Endothelial cell of umbilical vein (primary cell): ENCODE data around the gene C9orf152. TPM values are rescaled to one million over a fixed set of nuclear protein-coding genes. Genes with fewer than 3 reads are reported as not detected.

Source experiments
- BruUV-seq: library from RNA; stranded (reverse); fragments of 400-500 nt; replicated peaks from 2 replicates; lab custom pipeline; 2021; lab: Mats Ljungman, UMichigan
- CTCF ChIA-PET: fragments of 300-600, 350-600 bp; sonication (Branson Sonifier 250); formaldehyde crosslinking; loops from one replicate; lab custom pipeline; 2021; ENCODE audit warnings: antibody characterized with exemption, inconsistent platforms; lab: Charles Lee
- POLR2A ChIA-PET: fragments of 300-600, 350-600 bp; sonication (Branson Sonifier 250); formaldehyde crosslinking; loops from one replicate; lab custom pipeline; 2021; ENCODE audit warnings: antibody characterized with exemption, inconsistent platforms; lab: Charles Lee
- DNase-seq: peaks from one replicate; pipeline ENCODE4 v3.0.0-alpha.2; 2011; ENCODE audit warnings: low read depth, low spot score
- FAIRE-seq: peaks from 2 replicates; lab custom pipeline; 2011; peaks lifted over from hg19 to GRCh38; lab: Jason Lieb, UNC
- H2AFZ ChIP-seq: 2 replicates; pipeline ENCODE4 v1.6.0; 2012; ENCODE audit warnings: low read depth, low read length, control low read depth, inconsistent platforms
- H3K27ac ChIP-seq: 2 replicates; pipeline ENCODE4 v1.5.1; 2011; ENCODE audit warnings: low read depth, mild to moderate bottlenecking, control low read depth, low read length, moderate library complexity; ENCODE audit not compliant: insufficient read depth
- H3K27me3 ChIP-seq, 2 experiments: 2 replicates each; pipeline versions ENCODE4 v1.6.0 to v1.6.1; 2011; ENCODE audit warnings: low read length in 2 of 2, mixed read lengths in 1 of 2; ENCODE audit not compliant: control insufficient read depth in 2 of 2, insufficient read depth in 2 of 2
- H3K36me3 ChIP-seq, 2 experiments: 2 replicates in 1 of 2; 3 replicates in 1 of 2; pipeline ENCODE4 v1.5.1; 2011; ENCODE audit warnings: low read length in 2 of 2, mild to moderate bottlenecking in 1 of 2, moderate library complexity in 1 of 2; ENCODE audit not compliant: control insufficient read depth in 2 of 2, insufficient read depth in 2 of 2; ENCODE audit errors: extremely low read depth in 1 of 2
- H3K4me1 ChIP-seq: 3 replicates; pipeline ENCODE4 v1.5.1; 2011; ENCODE audit warnings: mild to moderate bottlenecking, low read length; ENCODE audit not compliant: control insufficient read depth, insufficient read depth; ENCODE audit errors: extremely low read depth
- H3K4me2 ChIP-seq: 2 replicates; pipeline ENCODE4 v1.6.1; 2011; ENCODE audit warnings: low read length, control low read depth, mixed read lengths; ENCODE audit not compliant: insufficient read depth
- H3K4me3 ChIP-seq, 3 experiments: fragments of 200-600 bp in 1 of 3; sonication (generic), shearing (Covaris generic) in 1 of 3; replicated peaks in 1 of 3; 2 replicates each; pipeline ENCODE4 v1.5.1; 2011 to 2016; ENCODE audit warnings: control low read depth in 3 of 3, low read length in 3 of 3, mild to moderate bottlenecking in 2 of 3, inconsistent platforms in 1 of 3, low read depth in 1 of 3, moderate library complexity in 1 of 3; ENCODE audit not compliant: insufficient read depth in 1 of 3
- H3K79me2 ChIP-seq: 2 replicates; pipeline ENCODE4 v1.6.0; 2012; ENCODE audit warnings: low read length, inconsistent platforms; ENCODE audit not compliant: control insufficient read depth, insufficient read depth
- H3K9ac ChIP-seq: replicated peaks from 2 replicates; pipeline ENCODE3; 2011; ENCODE audit warnings: low read length, control low read depth; ENCODE audit not compliant: insufficient read depth; ENCODE audit errors: extremely low read depth
- H3K9me1 ChIP-seq: replicated peaks from 3 replicates; pipeline ENCODE4 v1.6.0; 2011; ENCODE audit warnings: mild to moderate bottlenecking, low read length; ENCODE audit not compliant: control insufficient read depth, insufficient read depth; ENCODE audit errors: extremely low read depth
- H3K9me3 ChIP-seq: replicated peaks from 2 replicates; pipeline ENCODE4 v1.5.1; 2012; ENCODE audit warnings: low read length, inconsistent platforms; ENCODE audit not compliant: control insufficient read depth, insufficient read depth
- H4K20me1 ChIP-seq: replicated peaks from 2 replicates; pipeline ENCODE3; 2011; ENCODE audit warnings: mild to moderate bottlenecking, low read length; ENCODE audit not compliant: control insufficient read depth, insufficient read depth; ENCODE audit errors: extremely low read depth
- EZH2 ChIP-seq: IDR thresholded peaks from 2 replicates; pipeline ENCODE4 v1.6.1; 2012; ENCODE audit warnings: borderline replicate concordance, low read depth, mild to moderate bottlenecking, moderate library complexity, low read length, inconsistent platforms; ENCODE audit not compliant: severe bottlenecking
- FOS ChIP-seq: IDR thresholded peaks from 2 replicates; pipeline ENCODE4 v1.6.1; 2011; ENCODE audit warnings: mild to moderate bottlenecking, low read length, moderate library complexity, borderline replicate concordance; ENCODE audit not compliant: insufficient read depth
- GATA2 ChIP-seq: IDR thresholded peaks from 2 replicates; pipeline ENCODE4 v1.7.0; 2011; ENCODE audit warnings: low read depth, mild to moderate bottlenecking, moderate library complexity, mixed read lengths, low read length; ENCODE audit not compliant: insufficient read length, insufficient read depth
- JUN ChIP-seq: IDR thresholded peaks from 2 replicates; pipeline ENCODE4 v1.6.1; 2011; ENCODE audit warnings: borderline replicate concordance, low read depth; ENCODE audit not compliant: insufficient read length, insufficient read depth
- MYC ChIP-seq: IDR thresholded peaks from one replicate; pipeline ENCODE4 v1.6.1; 2011; ENCODE audit warnings: mild to moderate bottlenecking, low read depth, low read length
- POLR2A ChIP-seq: IDR thresholded peaks from 2 replicates; pipeline ENCODE4 v1.6.1; 2012; ENCODE audit warnings: low read depth, mild to moderate bottlenecking, control low read depth, low read length
- POLR2AphosphoS5 ChIP-seq: IDR thresholded peaks from 2 replicates; pipeline ENCODE4 v1.6.1; 2012; ENCODE audit warnings: low read depth, mild to moderate bottlenecking, control low read depth, low read length, moderate library complexity; ENCODE audit not compliant: insufficient read depth
- dilution Hi-C: fragments of 300-500 bp; cut with MboI; formaldehyde crosslinking; loops from one replicate; pipeline ENCODE4 v1.15.0; 2019; ENCODE audit warnings: low sequenced_read_pairs; ENCODE audit not compliant: extremely low pct_ligation_motif_present
- intact Hi-C: fragments of 100-400 bp; cut with micrococcal nuclease; formaldehyde crosslinking; loops from one replicate; pipeline ENCODE4 v1.10.0; 2022
- polyA plus RNA-seq, 4 experiments: library from polyadenylated mRNA; depleted of rRNA in 3 of 4; stranded (reverse) in 3 of 4; unstranded in 1 of 4; fragments of >200 nt; gene quantifications; 2 replicates each; pipeline versions ENCODE4 v1.2.1 to v1.2.3, GENCODE V29; 2011 to 2012; ENCODE audit warnings: missing spikeins in 1 of 4
- total RNA-seq: library from RNA; stranded (reverse); gene quantifications from 2 replicates; pipeline ENCODE4 v1.2.3, GENCODE V29; 2021
- TF ChIP-seq, protein P1 (sequence below), 2 donors: IDR thresholded peaks; 1 replicate in 1 of 2; 2 replicates in 1 of 2; pipeline ENCODE4 v1.5.1; 2011; ENCODE audit warnings: low read length in 2 of 2, mild to moderate bottlenecking in 2 of 2, moderate library complexity in 2 of 2, control low read depth in 1 of 2, inconsistent platforms in 1 of 2, low read depth in 1 of 2; ENCODE audit not compliant: insufficient read depth in 1 of 2; ENCODE audit errors: extremely low read depth in 1 of 2
- TF ChIP-seq, protein P2 (sequence below): IDR thresholded peaks from 2 replicates; pipeline ENCODE4 v1.6.1; 2011; ENCODE audit not compliant: insufficient read depth, insufficient read length

C9orf152 gene
- total and polyA plus RNA-seq, 2 donors (not counting 3 experiments of a cell fraction or from before 2014, with no cell fraction given): not detected

DNA sequence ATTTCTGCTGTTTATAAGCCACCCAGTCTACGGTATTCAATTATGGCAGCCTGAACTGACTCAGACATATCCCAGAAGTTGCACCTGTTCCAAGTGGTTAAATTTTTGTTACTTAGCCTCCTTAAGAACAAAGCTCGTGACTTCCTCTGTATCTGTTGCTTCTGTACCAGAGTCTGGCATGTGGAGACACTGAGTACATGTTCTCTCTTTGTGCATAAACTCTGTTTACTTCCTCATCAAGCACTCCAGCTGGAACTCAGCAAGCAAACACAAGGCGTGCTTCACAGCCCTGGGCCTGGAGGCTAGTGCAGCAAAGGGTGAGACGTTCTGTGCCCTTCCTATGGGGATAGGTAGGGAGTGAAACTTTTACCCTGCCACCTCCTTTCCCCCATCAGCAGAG lies 19.0 kb downstream of the C9orf152 start:
- no peaks in the 10 kb centered on the region for H3K79me2 ChIP-seq
- dilution Hi-C loops: no loop called here
- DNase-seq (no peak), FAIRE-seq (no peak)
- H3K9me3 ChIP-seq: no peaks in the 10 kb centered on the region
- H2AFZ ChIP-seq: no peak overlapping the region
- CTCF ChIA-PET: interaction anchor here (2.5 kb wide), 1 partner anchor 434 kb away, joined by 7 read pairs; no protein-coding TSS in a partner anchor
- H3K4me2 ChIP-seq: no peak overlapping the region
- H3K27ac ChIP-seq: no peak overlapping the region
- no peaks in the 10 kb centered on the region for H4K20me1 ChIP-seq
- H3K4me3 ChIP-seq: no peak overlapping the region
- intact Hi-C loops: loop anchor here (10.0 kb wide), 1 partner anchor 266 kb away; no protein-coding TSS in a partner anchor
- no peaks in the 10 kb centered on the region for H3K36me3 ChIP-seq
- POLR2A ChIA-PET: no interaction called here
- no peaks in the 10 kb centered on the region for H3K4me1 ChIP-seq
- H3K9me1 ChIP-seq: no peaks in the 10 kb centered on the region
- H3K27me3 ChIP-seq: peaks cover 5% of the 10 kb centered on the region in 2 experiments
- TF ChIP-seq FOS: no peak
- TF ChIP-seq POLR2A: no peak
- TF ChIP-seq, protein P1, sequence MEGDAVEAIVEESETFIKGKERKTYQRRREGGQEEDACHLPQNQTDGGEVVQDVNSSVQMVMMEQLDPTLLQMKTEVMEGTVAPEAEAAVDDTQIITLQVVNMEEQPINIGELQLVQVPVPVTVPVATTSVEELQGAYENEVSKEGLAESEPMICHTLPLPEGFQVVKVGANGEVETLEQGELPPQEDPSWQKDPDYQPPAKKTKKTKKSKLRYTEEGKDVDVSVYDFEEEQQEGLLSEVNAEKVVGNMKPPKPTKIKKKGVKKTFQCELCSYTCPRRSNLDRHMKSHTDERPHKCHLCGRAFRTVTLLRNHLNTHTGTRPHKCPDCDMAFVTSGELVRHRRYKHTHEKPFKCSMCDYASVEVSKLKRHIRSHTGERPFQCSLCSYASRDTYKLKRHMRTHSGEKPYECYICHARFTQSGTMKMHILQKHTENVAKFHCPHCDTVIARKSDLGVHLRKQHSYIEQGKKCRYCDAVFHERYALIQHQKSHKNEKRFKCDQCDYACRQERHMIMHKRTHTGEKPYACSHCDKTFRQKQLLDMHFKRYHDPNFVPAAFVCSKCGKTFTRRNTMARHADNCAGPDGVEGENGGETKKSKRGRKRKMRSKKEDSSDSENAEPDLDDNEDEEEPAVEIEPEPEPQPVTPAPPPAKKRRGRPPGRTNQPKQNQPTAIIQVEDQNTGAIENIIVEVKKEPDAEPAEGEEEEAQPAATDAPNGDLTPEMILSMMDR (IDR thresholded peaks at IDR 0.05; ENCODE audit: extremely low read depth in 1 of 2, insufficient read depth in 1 of 2, low read depth in 1 of 2, low read length in 2 of 2): no peak
- no peak for TF ChIP-seq EZH2
- TF ChIP-seq POLR2AphosphoS5: no peak
- TF ChIP-seq, protein P2, sequence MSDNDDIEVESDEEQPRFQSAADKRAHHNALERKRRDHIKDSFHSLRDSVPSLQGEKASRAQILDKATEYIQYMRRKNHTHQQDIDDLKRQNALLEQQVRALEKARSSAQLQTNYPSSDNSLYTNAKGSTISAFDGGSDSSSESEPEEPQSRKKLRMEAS: no peak
- TF ChIP-seq JUN: no peak
- TF ChIP-seq GATA2: no peak
- no peak for TF ChIP-seq MYC
- BruUV-seq: no TSS peak
- H3K9ac ChIP-seq: no peak overlapping the region
